HFFc6 (cell line): ENCODE measurements around the gene CACNG6. TPM values are rescaled to one million over a fixed set of nuclear protein-coding genes. Genes with fewer than 3 reads are reported as not detected.
"Not testable (repeated sequence)": the region's sequence is repeated elsewhere in the genome, so short reads cannot be mapped to it uniquely, and the experiment has no call there.

Experiments used
- DNase-seq: peaks from one replicate; pipeline ENCODE4 v3.0.0-alpha.2; 2018
- H3K27ac Mint-ChIP-seq: 2 replicates; pipeline ENCODE4 v1.8.0; 2020; ENCODE audit warnings: mild to moderate bottlenecking, mixed read lengths
- H3K27me3 Mint-ChIP-seq: 2 replicates; pipeline ENCODE4 v1.8.0; 2021; ENCODE audit warnings: mild to moderate bottlenecking, moderate library complexity, mixed read lengths; ENCODE audit not compliant: insufficient read depth
- H3K36me3 Mint-ChIP-seq: 2 replicates; pipeline ENCODE4 v1.8.0; 2021; ENCODE audit warnings: low read depth, mixed read lengths
- H3K4me1 Mint-ChIP-seq: 2 replicates; pipeline ENCODE4 v1.8.0; 2020; ENCODE audit warnings: low read depth, mixed read lengths
- H3K4me3 Mint-ChIP-seq: 2 replicates; pipeline ENCODE4 v1.8.0; 2020; ENCODE audit warnings: mild to moderate bottlenecking, moderate library complexity, mixed read lengths
- H3K9me3 Mint-ChIP-seq: 2 replicates; pipeline ENCODE4 v1.8.0; 2020; ENCODE audit warnings: mild to moderate bottlenecking, mixed read lengths
- total RNA-seq, 6 experiments: library from RNA; stranded (reverse); fragmentation: NEBNext Ultra II Directional; extraction: Animal tissue kit (Norgen Biotek cat#: 25700); gene quantifications; 2 replicates in 1 of 6; 3 replicates in 5 of 6; pipeline ENCODE4 v1.2.3, GENCODE V29; 2021
- TF ChIP-seq, protein P1 (sequence below): fragments of 200-600 bp; sonication (generic); IDR thresholded peaks from 2 replicates; pipeline ENCODE4 v1.5.0; 2021; ENCODE audit warnings: antibody characterized with exemption, mild to moderate bottlenecking

Gene CACNG6
- total RNA-seq, 6 experiments from 2014 or later = not detected

DNA sequence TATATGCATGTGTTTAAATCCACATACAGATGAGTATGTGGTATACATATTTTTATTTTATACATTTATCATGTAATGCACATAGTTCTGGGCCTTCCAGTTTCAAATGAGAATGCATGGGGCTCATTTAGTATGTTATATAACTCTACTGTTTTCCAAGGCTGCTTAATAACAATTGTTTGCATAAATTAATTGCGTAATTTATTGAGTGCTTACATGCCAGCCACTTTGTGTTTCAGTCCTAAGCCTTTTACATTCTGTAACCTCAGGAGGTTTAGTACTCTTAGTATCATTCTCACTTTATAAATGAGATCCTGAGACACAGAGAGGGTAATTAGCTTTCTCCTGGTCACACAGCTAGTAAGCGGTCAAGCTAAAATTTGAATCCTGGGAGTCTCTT is 45.4 kb upstream of the CACNG6 start:
- no peak for DNase-seq
- Mint-ChIP-seq H3K9me3 (no peaks in the 10 kb centered on the region), H3K36me3 (no peaks in the 10 kb centered on the region), H3K4me1 (no peaks in the 10 kb centered on the region), H3K4me3 (no peak overlapping the region), H3K27me3 (peaks cover 22% of the 10 kb centered on the region), H3K27ac (no peak overlapping the region)
- TF ChIP-seq, protein P1, sequence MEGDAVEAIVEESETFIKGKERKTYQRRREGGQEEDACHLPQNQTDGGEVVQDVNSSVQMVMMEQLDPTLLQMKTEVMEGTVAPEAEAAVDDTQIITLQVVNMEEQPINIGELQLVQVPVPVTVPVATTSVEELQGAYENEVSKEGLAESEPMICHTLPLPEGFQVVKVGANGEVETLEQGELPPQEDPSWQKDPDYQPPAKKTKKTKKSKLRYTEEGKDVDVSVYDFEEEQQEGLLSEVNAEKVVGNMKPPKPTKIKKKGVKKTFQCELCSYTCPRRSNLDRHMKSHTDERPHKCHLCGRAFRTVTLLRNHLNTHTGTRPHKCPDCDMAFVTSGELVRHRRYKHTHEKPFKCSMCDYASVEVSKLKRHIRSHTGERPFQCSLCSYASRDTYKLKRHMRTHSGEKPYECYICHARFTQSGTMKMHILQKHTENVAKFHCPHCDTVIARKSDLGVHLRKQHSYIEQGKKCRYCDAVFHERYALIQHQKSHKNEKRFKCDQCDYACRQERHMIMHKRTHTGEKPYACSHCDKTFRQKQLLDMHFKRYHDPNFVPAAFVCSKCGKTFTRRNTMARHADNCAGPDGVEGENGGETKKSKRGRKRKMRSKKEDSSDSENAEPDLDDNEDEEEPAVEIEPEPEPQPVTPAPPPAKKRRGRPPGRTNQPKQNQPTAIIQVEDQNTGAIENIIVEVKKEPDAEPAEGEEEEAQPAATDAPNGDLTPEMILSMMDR = no peak

DNA sequence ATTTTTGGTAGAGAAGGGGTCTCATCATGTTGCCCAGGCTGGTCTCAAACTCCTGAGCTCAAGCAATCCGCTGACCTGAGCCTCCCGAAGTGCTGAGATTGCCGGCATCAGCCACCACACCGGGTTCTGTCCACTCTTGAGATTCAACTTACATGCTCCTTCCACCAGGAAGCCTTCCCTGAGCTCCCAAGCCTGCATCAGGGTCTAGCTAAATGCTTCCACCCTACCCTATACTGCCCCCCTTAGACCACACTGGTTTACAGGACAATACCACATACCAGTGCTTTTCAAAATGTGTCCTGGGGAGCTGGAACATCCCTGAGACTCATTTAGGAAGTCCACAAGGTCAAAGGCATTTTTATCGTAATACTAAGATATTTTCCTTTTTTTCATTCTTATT is 43.8 kb upstream of the CACNG6 start:
- H3K9me3 Mint-ChIP-seq = no peaks in the 10 kb centered on the region
- H3K27me3 Mint-ChIP-seq = peaks cover 13% of the 10 kb centered on the region
- H3K4me3 Mint-ChIP-seq = no peak overlapping the region
- no peaks in the 10 kb centered on the region for H3K36me3 Mint-ChIP-seq
- no peak overlapping the region for H3K27ac Mint-ChIP-seq
- no peaks in the 10 kb centered on the region for H3K4me1 Mint-ChIP-seq
- TF ChIP-seq, protein P1 = no peak
- no peak for DNase-seq

DNA sequence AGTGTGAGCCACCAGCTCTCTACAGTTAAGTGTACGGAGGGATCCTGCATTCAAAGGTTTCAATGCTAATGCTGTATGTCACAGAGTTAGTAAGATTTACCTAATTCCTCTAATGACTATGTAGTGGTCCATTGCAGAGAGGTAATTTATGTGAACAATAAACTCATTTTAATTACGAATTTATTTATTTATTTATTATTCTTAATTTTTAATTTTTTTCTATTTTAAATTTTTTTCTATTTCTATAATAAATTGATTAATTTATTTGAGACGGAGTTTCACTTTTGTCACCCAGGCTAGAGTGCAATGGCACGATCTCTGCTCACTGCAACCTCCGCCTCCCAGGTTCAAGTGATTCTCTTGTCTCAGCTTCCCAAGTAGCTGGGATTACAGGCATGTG is 42.8 kb upstream of the CACNG6 start:
- not testable (repeated sequence) for H3K4me1 Mint-ChIP-seq, H3K36me3 Mint-ChIP-seq, H3K27ac Mint-ChIP-seq, DNase-seq, H3K4me3 Mint-ChIP-seq, H3K9me3 Mint-ChIP-seq
- peaks cover 11% of the 10 kb centered on the region for H3K27me3 Mint-ChIP-seq

DNA sequence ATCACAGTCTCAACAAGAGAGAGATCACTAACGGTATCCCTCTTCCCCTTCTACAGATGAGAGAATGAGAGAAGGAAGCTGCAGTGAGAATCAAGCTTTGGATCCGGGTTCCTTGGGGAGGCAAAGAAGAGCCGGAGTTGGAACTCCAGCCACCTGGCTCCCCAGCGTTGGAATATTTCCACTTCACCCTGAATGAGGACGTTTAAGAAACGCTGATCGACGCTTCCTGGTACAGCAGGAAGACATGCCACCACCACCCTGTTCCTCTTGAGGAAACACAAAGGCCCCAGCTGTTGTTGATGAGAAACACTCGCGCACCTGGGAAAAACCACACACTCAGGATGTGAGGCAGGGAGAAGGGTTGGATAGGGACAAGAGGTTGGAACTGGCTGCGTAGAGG is 40.0 kb upstream of the CACNG6 start:
- no peaks in the 10 kb centered on the region for H3K4me1 Mint-ChIP-seq
- H3K9me3 Mint-ChIP-seq = no peaks in the 10 kb centered on the region
- no peak for DNase-seq
- TF ChIP-seq, protein P1 = no peak
- H3K36me3 Mint-ChIP-seq = no peaks in the 10 kb centered on the region
- H3K27ac Mint-ChIP-seq = no peak overlapping the region
- H3K4me3 Mint-ChIP-seq = no peak overlapping the region
- H3K27me3 Mint-ChIP-seq = peaks cover 18% of the 10 kb centered on the region

DNA sequence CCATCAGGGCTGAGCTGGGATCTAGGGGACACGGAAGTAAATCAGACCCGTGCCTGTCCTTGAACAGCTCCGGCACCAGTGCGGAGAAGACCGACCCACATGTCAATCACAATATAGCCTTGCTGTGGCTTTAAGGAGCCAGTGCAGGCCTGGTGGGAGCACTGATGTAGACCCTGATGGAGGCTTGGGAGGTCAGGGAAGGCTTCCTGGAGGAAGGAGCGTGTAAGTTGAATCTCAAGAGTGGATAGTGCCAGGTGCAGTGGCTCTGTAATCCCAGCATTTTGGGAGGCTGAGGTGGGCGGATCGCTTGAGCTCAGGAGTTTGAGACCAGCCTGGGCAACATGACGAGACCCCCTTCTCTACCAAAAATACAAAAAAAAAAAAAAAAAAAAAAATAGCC is 39.5 kb upstream of the CACNG6 start:
- H3K27ac Mint-ChIP-seq = no peak overlapping the region
- TF ChIP-seq, protein P1 = no peak
- no peak for DNase-seq
- H3K4me3 Mint-ChIP-seq = no peak overlapping the region
- H3K36me3 Mint-ChIP-seq = no peaks in the 10 kb centered on the region
- H3K9me3 Mint-ChIP-seq = no peaks in the 10 kb centered on the region
- no peaks in the 10 kb centered on the region for H3K4me1 Mint-ChIP-seq
- H3K27me3 Mint-ChIP-seq = peaks cover 22% of the 10 kb centered on the region

DNA sequence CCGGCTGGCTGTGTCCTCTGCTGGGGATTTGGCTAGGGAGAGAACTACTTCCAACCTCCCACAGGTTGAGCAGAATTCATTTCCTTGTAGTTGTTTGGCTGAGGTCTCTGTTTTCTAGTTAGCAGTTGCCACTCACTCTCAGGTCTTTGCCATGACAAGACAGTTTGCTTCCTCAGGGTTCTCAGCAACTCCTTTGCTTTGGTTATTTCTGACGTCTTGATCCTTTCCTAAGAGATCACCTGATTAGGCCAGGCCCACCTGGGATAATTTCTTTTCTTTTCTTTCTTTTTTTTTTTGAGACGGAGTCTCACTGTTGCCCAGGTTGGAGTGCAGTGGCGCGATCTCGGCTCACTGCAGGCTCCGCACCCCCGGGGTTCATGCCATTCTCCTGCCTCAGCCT is 38.1 kb upstream of the CACNG6 start:
- TF ChIP-seq, protein P1 = no peak
- peaks cover 34% of the 10 kb centered on the region for H3K27me3 Mint-ChIP-seq
- H3K36me3 Mint-ChIP-seq = no peaks in the 10 kb centered on the region; the same call in 1 of the 2 replicates
- no peak overlapping the region for H3K27ac Mint-ChIP-seq
- no peaks in the 10 kb centered on the region for H3K9me3 Mint-ChIP-seq
- no peak for DNase-seq
- H3K4me3 Mint-ChIP-seq = no peak overlapping the region
- H3K4me1 Mint-ChIP-seq = peaks cover 5% of the 10 kb centered on the region; the same call in 1 of the 2 replicates
